Body of pancreas (tissue), 4 donors: ENCODE results near the gene H3-3A.

Experiments used
- POLR2A ChIP-seq, 3 donors: fragments of 450-650 bp; IDR thresholded peaks; one replicate each; pipeline ENCODE4 v1.6.1; 2016; ENCODE audit warnings: antibody characterized with exemption in 3 of 3, mild to moderate bottlenecking in 2 of 3
- TF ChIP-seq, protein P1 (sequence below), 7 experiments: fragments of 450-650 bp in 4 of 7; fragments of 200-600 bp in 3 of 7; sonication (generic) in 3 of 7; IDR thresholded peaks; one replicate each; pipeline ENCODE4 v1.5.1; 2016 to 2019; ENCODE audit warnings: antibody characterized with exemption in 7 of 7

DNA sequence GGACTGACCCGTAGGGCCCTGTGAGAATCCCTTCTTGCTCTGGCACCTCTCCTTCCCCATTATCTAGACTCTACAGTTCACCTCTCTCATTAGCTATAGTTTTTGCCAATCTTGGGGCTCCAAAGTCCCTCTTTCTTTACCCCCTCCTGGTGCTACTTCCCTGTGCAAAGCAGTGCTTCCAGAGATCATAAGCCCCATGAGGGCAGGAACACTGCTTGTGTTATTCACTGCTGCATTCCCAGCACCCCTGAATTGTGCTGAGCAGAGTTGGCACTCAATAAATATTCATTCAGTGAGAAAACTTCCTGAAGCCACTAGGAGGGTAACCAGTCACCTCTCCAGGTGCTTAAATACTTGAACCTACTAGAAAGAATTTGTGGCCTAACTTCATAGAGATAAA lies 2.1 kb upstream of the H3-3A start:
- TF ChIP-seq POLR2A (IDR thresholded peaks at IDR 0.05): no peak
- TF ChIP-seq, protein P1, sequence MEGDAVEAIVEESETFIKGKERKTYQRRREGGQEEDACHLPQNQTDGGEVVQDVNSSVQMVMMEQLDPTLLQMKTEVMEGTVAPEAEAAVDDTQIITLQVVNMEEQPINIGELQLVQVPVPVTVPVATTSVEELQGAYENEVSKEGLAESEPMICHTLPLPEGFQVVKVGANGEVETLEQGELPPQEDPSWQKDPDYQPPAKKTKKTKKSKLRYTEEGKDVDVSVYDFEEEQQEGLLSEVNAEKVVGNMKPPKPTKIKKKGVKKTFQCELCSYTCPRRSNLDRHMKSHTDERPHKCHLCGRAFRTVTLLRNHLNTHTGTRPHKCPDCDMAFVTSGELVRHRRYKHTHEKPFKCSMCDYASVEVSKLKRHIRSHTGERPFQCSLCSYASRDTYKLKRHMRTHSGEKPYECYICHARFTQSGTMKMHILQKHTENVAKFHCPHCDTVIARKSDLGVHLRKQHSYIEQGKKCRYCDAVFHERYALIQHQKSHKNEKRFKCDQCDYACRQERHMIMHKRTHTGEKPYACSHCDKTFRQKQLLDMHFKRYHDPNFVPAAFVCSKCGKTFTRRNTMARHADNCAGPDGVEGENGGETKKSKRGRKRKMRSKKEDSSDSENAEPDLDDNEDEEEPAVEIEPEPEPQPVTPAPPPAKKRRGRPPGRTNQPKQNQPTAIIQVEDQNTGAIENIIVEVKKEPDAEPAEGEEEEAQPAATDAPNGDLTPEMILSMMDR (IDR thresholded peaks at IDR 0.05): no peak
